GM19397 (cell line): ENCODE data around the gene TNFRSF6B.

ENCODE experiments used
- ATAC-seq: cut with Tn5 transposase; IDR thresholded peaks from one replicate; pipeline ENCODE4 v1.9.1; 2021; ENCODE audit warnings: mild to moderate bottlenecking, moderate library complexity; ENCODE audit not compliant: unreplicated experiment

The TNFRSF6B gene

DNA sequence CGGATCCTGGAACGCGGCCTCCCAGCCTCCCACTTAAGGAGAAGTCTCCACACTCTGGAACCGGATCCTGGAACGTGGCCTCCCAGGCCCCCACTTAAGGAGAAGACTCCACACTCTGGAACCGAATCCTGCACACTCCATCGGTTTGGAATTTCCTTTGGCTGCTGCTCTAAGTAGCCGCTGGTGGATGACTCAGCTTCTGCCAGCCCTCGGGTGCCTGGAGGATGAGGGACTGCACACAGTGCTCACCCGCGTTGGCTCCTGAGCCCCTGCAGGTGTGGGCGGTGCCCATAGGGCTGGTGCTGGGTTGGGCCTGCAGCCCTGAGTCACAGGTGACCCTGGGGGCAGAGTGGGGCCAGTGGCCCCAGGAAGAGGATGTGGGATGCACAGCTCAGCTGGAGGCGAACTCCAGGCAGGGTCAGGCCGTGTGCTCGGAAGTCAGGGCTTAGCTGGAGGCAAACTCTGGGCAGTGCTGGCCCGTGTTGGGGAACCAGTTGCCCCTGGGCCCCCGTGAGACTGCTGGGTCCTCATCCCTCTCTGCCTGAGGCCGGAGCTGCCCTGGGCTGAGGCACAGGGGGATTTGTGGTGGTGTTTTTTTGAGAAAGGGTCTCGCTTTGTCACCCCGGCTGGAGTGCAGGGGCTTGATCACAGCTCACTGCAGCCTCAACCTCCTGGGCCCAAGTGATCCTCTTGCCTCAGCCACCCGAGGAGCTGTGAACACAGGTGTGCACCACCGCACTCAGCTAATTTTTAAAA is 13.9 kb upstream of the TNFRSF6B start:
- no peak for ATAC-seq

DNA sequence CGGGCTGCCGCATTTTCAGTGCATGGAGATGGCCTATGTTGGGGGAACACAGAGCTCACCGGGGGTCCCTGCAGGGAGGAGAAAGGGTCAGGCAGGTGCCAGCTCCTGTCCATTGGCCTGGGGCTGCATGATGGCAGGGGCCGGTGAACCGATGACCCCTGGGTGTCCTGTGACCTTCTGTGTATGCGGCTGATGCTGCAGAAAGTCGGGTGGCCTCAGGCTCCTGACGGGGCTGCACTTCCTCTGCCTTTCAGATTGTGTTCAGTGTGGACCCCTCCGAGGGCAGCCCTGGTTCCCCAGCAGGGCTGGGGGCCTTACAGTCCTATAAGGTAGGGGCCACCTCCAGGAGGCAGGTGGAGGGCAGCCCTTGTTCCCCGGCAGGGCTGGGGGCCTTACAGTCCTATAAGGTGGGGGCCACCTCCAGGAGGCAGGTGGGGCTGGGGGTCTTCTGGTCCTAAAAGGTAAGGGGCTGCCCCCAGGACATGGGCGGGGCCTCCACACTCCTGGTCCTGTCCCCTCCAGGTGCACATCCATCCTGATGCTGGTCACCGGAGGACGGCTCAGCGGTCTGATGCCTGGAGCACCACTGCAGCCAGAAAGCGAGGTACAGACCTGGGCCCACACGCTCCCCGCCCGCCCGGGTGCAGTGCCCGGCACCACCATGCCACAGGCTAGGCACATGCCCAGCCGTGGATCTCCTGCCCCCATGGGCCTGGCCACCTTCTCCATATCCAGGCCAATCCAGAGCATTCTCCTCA is 11.0 kb upstream of the TNFRSF6B start:
- no peak for ATAC-seq

DNA sequence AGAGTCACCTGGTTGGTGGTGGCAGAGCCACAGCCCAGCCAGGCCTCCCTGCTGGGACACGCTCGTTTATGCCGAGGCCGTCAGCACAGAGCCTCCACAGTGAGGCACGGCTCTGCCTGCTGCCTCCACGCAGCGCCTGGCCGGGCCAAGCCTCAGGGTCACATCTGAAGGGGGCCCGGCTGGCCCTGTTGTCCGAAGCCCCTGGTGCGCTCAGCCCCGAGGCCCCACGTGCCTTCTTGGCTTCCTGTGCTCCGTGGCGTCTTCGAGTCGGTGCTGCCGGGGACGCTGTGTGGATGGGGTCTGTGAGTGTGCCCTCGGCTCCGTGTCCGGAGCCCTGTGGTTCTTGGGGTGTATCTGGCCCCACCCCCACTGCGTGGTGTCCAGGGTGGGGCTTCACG is 10.4 kb upstream of the TNFRSF6B start:
- no peak for ATAC-seq

DNA sequence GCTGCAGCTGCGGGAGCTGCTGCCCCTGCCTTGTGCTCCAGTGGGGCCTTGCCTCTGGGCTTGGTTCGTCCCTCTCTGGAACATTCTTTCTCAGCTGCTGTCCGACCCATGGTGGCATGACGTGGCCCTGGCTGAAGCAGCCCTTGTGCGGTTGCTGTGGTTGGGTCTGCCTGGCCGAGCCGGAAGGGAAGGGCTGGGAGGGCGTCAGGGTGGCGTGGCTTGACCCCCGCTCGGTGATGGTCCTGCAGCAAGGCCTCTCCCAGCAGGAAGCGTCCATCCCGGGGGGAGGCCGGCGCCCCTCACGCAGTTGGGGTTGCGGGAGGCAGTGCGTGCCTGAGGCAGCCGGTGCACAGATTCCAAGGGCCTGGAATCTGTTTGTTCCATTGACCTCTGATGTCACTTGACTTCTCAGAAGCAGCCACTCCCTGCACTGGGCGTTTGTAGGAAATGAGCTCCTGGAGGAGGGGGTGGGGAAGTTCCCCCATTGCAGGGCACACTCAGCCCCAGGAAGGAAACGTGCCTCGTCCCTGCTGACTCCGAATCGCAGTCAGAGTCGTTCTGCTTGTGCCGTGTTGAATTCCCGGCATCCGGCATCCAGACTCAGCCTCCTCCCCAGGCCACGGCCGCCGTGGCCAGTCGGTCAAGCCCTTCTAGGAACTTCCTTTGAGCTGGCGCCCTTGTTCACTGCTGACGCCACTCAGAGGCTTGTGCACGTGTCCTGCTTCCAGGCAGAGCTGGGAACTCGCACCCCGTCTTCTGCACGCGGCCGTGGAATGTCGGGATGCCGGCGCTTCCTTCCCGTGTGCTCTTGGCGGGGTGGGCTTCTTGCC is 9.7 kb upstream of the TNFRSF6B start:
- ATAC-seq: no peak

DNA sequence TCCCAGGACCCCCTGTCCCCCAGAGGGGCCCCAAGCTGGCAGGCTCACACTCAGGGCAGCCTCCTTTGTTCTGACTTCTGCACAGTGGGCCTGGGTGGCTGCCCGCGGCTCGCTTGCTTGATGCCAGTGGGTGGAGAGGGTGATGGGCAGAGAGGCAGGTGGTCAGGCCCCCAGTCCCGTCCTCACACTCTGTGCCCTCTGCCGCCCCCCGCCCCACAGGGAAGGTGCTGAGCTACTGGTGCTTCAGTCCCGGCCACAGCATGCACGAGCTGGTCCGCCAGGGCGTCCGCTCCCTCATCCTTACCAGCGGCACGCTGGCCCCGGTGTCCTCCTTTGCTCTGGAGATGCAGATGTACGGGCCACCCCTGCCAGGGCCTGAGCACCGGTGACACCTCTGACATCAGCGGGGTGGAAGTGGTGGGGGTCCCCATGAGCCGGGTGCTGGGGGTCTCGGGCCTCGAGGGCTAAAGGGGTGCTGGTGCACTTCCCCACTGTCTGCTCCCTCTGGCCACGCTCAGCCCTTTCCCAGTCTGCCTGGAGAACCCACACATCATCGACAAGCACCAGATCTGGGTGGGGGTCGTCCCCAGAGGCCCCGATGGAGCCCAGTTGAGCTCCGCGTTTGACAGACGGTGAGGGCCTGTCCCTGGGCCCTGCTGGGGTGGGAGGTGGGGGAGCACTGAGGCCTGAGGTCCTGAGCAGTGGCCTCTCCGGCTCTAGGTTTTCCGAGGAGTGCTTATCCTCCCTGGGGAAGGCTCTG is 8.9 kb upstream of the TNFRSF6B start:
- ATAC-seq: no peak

DNA sequence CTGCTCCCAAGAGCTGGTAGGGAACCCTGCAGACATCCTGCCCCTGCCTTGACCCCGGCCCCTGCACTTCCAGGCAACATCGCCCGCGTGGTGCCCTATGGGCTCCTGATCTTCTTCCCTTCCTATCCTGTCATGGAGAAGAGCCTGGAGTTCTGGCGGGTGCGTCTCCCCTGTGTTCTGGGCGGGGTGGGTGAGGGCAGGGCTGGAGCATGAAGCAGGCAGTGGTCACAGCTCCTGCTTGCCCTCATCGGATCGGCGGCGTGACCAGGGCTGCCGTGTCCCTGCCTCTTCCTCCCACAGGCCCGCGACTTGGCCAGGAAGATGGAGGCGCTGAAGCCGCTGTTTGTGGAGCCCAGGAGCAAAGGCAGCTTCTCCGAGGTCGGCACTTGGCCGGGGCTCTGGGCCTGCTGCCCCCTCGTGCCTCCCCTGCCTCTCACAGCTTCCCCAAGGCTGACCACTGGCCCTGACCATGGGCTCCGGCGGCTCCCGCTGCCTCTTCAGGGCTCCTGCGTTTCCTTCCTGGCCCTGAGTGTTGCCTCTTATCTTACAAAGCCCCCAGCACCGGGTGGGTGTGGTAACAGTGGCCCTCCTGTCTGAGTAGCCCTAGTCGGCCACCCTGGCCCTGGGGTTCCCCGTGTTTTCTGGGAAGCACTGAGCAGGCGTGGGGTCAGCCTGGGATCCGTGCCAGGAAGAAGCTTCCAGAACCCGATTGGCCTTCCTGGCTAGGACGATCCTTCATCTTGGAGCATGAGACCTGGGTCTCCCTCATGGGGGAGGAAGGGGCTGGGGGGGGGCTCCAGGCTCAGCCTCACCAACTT is 8.0 kb upstream of the TNFRSF6B start:
- ATAC-seq: no peak

DNA sequence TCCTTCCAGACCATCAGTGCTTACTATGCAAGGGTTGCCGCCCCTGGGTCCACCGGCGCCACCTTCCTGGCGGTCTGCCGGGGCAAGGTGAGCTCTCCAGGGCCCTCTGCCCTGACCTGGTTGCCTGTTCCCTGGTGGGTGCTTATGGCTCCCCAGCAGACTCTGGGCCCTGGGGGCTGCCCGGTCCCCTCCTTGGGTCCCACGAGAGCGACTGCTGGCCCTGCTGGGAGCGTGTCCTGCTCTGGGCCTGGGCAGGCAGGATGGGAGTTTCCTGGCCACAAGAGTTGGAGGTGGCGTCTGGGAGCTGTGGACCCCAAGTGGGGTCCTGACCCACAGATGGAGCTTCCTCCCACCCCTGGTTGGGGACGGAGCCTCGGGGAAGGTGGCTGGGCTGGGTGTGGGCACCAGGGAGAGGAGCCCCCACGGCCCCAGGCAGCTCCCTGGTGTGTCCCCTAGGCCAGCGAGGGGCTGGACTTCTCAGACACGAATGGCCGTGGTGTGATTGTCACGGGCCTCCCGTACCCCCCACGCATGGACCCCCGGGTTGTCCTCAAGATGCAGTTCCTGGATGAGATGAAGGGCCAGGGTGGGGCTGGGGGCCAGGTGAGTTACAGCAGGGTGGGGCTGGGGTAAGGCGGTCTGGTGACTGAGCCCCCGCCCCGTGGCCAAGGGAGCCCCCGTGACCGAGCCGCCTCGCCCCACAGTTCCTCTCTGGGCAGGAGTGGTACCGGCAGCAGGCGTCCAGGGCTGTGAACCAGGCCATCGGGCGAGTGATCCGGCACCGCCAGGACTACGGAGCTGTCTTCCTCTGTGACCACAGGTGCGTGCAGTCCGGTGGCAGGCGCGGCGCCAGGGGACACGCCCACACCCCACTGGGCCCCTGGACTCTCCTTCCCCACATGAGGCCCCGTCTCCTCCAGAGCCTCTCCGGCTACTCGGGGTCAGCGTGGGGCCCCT is 7.1 kb upstream of the TNFRSF6B start:
- no peak for ATAC-seq

DNA sequence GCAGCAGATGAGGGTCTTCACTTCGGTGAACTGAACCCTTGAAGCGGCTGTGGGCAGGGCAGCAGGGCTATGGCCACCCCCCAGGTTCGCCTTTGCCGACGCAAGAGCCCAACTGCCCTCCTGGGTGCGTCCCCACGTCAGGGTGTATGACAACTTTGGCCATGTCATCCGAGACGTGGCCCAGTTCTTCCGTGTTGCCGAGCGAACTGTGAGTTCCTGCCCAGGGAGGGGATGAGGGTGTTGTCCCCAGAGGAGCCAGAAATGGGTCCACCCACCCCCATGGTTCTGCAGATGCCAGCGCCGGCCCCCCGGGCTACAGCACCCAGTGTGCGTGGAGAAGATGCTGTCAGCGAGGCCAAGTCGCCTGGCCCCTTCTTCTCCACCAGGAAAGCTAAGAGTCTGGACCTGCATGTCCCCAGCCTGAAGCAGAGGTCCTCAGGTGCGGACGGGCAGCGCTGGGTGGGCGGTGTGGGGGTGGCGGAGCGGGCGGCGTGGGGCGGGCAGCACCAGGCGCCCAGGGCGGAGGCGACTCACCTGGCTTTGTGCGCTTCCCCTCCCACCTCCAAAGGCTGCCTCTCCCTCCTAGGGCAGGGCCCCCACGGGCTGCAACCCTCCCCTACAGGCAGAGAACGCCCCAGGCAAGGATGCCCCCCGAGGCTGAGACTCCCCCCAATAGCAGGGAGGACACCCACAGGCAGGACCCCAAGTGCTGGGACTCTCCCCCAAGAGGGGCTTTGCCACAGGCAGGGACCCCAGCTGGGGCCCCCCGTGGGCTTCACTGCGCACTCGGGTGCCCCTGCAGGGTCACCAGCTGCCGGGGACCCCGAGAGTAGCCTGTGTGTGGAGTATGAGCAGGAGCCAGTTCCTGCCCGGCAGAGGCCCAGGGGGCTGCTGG is 6.2 kb upstream of the TNFRSF6B start:
- ATAC-seq: no peak

DNA sequence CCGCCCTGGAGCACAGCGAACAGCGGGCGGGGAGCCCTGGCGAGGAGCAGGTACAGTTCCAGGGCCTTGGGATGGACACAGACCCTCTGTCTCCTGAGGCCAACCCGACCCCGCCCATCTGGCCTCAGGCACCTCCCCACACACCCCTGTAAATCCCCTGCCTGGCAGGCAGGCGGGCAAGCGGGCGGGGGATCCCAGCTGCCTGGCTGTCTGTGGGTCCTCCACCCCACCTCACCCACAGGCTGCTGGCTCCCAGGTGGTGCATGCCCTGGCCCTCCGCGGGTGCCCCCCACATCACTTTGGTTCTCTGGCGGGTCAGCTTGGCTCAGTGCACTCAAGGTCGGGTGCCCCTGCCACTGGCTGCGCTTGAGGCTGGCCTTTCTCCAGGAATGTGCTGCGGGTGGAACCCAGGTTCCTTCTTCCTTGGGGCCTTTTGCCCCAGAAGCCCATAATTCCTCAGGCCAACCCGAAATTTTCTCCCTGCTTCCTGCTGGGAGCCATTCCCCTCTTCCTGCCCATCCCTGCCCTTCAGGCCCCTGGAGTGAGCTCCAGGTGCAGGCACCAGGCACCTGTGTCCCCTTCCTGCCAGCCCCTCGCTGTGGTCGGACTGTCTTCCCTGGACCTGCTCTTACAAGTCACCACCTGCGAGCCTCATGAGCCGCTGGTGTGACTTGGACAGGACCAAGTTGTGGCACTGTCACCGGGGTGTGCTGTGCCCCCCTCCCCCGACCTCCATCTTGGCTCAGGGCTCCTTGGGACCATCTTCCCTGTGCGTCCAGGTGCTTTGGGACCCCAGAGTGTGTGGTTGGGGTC is 5.3 kb upstream of the TNFRSF6B start:
- ATAC-seq: no peak

DNA sequence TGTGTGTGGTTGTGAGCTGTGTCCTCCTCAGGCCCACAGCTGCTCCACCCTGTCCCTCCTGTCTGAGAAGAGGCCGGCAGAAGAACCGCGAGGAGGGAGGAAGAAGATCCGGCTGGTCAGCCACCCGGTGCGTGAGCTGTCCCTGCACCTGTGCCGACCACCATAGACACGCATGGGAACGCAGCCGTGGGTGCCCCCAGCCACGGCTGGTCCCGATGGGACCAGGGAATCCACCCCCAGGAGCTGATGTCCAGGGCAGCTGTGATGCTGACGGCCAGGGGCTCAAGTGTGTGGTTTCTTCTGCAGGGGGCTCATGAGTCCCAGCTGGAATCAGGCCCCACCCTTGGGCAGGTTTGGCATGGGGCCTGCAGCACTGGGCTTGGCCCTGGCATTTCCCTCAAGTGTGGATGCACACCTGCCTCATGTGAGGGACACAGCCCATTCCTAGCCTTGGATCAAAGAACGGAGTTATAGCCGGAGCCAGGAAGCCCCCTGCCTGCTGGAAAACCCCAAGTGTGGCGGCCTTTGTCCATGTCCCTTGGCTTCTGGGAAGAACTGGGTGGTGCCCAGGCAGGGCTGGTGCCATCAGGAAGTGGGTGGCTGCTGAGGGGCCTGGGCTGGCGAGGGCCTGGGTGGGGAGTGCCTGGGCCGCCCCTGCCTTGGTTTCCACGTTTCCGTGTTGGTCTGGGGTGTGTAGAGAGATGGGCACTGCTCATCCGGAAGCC is 4.6 kb upstream of the TNFRSF6B start:
- ATAC-seq: no peak

DNA sequence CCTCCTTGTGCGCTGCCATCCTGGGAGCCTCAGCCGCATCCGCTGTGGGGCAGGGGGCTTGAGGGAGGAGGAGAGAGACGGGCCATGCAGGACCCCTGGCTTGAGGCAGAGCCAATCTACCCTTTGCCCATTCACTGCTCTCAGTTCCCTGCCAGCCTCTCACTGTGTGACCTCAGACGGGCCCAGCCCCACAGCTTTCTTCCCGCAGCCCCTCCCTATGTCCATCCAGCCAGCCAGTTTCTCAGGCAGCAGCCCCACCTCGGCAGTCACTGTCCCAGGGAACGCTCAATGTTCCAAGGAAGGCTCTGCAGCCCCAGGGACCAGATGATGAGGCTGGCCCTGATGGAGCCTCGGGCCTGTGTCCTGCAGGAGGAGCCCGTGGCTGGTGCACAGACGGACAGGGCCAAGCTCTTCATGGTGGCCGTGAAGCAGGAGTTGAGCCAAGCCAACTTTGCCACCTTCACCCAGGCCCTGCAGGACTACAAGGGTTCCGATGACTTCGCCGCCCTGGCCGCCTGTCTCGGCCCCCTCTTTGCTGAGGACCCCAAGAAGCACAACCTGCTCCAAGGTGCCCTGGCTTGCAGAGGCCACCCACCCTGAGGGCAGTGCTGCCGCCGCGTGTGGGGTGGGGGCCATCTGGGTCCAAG is 3.9 kb upstream of the TNFRSF6B start:
- no peak for ATAC-seq

DNA sequence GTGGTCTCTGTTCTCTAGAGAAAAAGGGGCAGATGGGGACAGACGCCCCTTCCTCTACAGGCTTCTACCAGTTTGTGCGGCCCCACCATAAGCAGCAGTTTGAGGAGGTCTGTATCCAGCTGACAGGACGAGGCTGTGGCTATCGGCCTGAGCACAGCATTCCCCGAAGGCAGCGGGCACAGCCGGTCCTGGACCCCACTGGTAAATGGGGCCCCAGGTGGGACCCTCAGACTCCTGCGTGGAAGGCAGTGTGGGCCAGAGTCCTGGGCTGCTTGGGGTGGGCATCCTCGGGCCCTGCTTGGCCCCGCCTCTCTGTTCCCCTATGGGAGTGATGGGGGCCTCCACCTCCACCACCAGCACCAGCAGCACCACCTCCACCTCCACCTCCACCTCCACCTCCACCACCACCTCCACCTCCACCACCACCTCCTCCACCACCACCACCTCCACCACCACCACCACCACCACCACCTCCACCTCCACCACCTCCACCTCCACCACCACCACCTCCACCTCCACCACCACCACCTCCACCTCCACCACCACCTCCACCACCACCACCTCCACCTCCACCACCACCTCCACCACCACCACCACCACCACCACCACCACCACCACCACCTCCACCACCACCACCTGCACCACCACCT is 3.2 kb upstream of the TNFRSF6B start:
- no peak for ATAC-seq

DNA sequence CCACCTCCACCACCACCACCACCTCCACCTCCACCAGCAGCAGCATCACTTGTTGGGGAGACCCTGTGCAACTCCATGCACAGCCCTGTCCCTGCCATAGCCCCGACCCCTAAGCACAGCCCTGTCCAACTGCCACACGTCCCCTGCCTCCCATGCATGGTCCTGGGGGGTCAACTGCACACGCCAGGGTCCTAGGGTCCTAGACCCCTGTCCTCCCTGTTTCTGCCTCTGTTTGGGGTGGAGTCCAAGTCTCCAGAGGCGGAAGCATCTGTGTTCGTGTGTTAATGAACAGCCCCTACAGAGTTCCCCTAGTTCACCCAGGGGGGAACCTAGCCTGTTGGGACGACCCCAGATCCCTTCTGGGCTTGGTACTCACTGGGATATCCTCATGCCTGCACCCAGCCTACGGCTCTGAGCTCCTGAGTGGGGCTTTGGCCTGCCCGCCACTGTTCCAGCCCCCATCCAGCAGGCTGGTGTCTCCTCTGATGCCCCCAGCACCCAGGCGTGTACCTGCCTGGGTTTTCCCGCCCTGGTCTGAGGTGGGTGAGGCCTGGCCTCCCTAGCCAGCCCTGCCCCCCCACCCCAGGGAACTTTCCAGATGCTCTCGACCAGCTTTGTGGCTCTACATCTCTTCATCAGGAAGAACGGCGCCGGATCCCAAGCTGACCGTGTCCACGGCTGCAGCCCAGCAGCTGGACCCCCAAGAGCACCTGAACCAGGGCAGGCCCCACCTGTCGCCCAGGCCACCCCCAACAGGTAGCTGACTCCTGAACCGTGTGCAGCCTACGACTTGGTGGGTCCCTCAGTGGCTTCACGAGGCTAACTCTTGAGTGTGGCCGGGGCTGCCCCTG is 2.5 kb upstream of the TNFRSF6B start:
- ATAC-seq: no peak

DNA sequence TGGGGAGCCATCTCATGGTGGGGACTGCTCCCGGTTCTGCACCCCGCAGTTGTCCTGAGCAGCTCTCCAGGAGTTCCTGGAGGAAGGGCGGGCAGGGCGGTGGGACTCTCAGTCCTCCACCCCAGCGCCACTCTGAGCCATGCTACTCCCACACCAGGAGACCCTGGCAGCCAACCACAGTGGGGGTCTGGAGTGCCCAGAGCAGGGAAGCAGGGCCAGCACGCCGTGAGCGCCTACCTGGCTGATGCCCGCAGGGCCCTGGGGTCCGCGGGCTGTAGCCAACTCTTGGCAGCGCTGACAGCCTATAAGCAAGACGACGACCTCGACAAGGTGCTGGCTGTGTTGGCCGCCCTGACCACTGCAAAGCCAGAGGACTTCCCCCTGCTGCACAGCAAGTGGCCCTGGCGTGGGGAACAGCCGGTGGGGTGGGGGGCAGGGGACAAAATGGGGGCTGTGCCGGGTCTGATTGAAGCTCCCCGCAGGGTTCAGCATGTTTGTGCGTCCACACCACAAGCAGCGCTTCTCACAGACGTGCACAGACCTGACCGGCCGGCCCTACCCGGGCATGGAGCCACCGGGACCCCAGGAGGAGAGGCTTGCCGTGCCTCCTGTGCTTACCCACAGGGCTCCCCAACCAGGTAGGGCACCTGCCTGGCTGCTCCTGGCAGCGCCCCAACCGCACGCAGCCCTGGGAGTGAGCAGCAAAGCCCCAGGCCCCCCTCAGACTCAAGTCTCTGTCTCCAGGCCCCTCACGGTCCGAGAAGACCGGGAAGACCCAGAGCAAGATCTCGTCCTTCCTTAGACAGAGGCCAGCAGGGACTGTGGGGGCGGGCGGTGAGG is 1.6 kb upstream of the TNFRSF6B start:
- no peak for ATAC-seq
